GM12891 (cell line): ENCODE measurements around the gene ARMH3.

ENCODE experiments used
- PAX5 ChIP-seq: IDR thresholded peaks from 2 replicates; pipeline ENCODE4 v1.6.1; 2011; ENCODE audit warnings: low read length, moderate library complexity, mild to moderate bottlenecking; ENCODE audit not compliant: insufficient read depth, severe bottlenecking
- POLR2A ChIP-seq: IDR thresholded peaks from 2 replicates; pipeline ENCODE4 v1.6.1; 2011; ENCODE audit warnings: low read depth, low read length, control low read depth
- POLR2AphosphoS5 ChIP-seq: IDR thresholded peaks from 2 replicates; pipeline ENCODE4 v1.6.1; 2011; ENCODE audit warnings: low read depth, low read length, control low read depth
- POU2F2 ChIP-seq: IDR thresholded peaks from 2 replicates; pipeline ENCODE4 v1.6.1; 2011; ENCODE audit warnings: low read depth, mild to moderate bottlenecking, control low read depth, low read length, moderate library complexity
- SPI1 ChIP-seq: IDR thresholded peaks from 2 replicates; pipeline ENCODE4 v1.6.1; 2011; ENCODE audit warnings: low read depth, low read length, control low read depth
- TAF1 ChIP-seq: IDR thresholded peaks from 2 replicates; pipeline ENCODE4 v1.6.1; 2011; ENCODE audit warnings: low read depth, low read length, control low read depth

GRCh38 chr10:101833466-101833865 is 222.5 kb downstream of the ARMH3 start:
- TF ChIP-seq TAF1 (no peak), POLR2A (no peak), POLR2AphosphoS5 (no peak), SPI1 (no peak), POU2F2 (no peak), PAX5 (no peak)
